K562 (cell line): ENCODE data around the gene ABHD14A. TPM values are rescaled to one million over a fixed set of nuclear protein-coding genes. Genes with fewer than 3 reads are reported as not detected.
A peak's percentile ranks its signal among the peaks of the same experiment; 100 is the strongest.

ENCODE experiments used
- BRD4 ChIP-seq: fragments of 200-600 bp; sonication (generic); IDR thresholded peaks from 2 replicates; pipeline ENCODE4 v1.6.1; 2017; ENCODE audit warnings: inconsistent platforms
- CTCFL ChIP-seq: IDR thresholded peaks from 2 replicates; pipeline ENCODE4 v1.6.1; 2011; ENCODE audit warnings: borderline replicate concordance, low read depth, mild to moderate bottlenecking, moderate library complexity, low read length; ENCODE audit not compliant: insufficient read depth, poor library complexity, severe bottlenecking
- FOS ChIP-seq: IDR thresholded peaks from 3 replicates; pipeline ENCODE4 v1.6.1; 2011; ENCODE audit not compliant: insufficient read length; ENCODE audit errors: extremely low read depth
- FOXA1 ChIP-seq: fragments of 450-650 bp; IDR thresholded peaks from 2 replicates; pipeline ENCODE4 v1.6.1; 2016; ENCODE audit warnings: mild to moderate bottlenecking, borderline replicate concordance
- GABPA ChIP-seq: fragments of 200-800 bp; sonication (Bioruptor generic); conservative IDR thresholded peaks from 2 replicates; pipeline ENCODE4 v1.6.1; 2016; ENCODE audit warnings: low read depth, missing genetic modification characterization, missing compliant biosample characterization
- KLF1 ChIP-seq: fragments of 450-650 bp; IDR thresholded peaks from 2 replicates; pipeline ENCODE4 v1.6.1; 2016; ENCODE audit warnings: missing genetic modification characterization, missing compliant biosample characterization
- LARP7 ChIP-seq: fragments of 450-650 bp; IDR thresholded peaks from 2 replicates; pipeline ENCODE4 v1.6.1; 2016
- MLLT1 ChIP-seq, 2 experiments: fragments of 450-650 bp; IDR thresholded peaks; 2 replicates each; pipeline ENCODE4 v1.6.1; 2016
- MTA1 ChIP-seq: fragments of 450-650 bp; IDR thresholded peaks from 2 replicates; pipeline ENCODE4 v1.6.1; 2017; ENCODE audit warnings: borderline replicate concordance
- NR4A1 ChIP-seq, 2 experiments: fragments of 250-450 bp in 1 of 2; fragments of 450-650 bp in 1 of 2; sonication (Bioruptor Pico) in 1 of 2; IDR thresholded peaks; 2 replicates each; pipeline versions ENCODE4 v1.4.0 to v1.6.1; 2016 to 2020; ENCODE audit warnings: mild to moderate bottlenecking in 2 of 2, missing compliant biosample characterization in 1 of 2, missing genetic modification characterization in 1 of 2, moderate library complexity in 1 of 2
- PPARD ChIP-seq: fragments of 250-450 bp; sonication (Bioruptor Pico); IDR thresholded peaks from 2 replicates; pipeline ENCODE4 v1.8.0; 2022; ENCODE audit warnings: inconsistent platforms, mild to moderate bottlenecking, moderate library complexity
- SMARCA4 ChIP-seq: fragments of 450-650 bp; IDR thresholded peaks from 2 replicates; pipeline ENCODE4 v1.6.1; 2016
- SUPT5H ChIP-seq: fragments of 450-650 bp; IDR thresholded peaks from 2 replicates; pipeline ENCODE4 v1.6.1; 2016
- ZBTB40 ChIP-seq, 2 experiments: fragments of 450-650 bp in 1 of 2; sonication (generic) in 1 of 2; formaldehyde crosslinking in 1 of 2; IDR thresholded peaks; 2 replicates each; pipeline versions ENCODE4 v1.7.1 to v1.9.0; 2016 to 2022; ENCODE audit warnings: inconsistent platforms in 1 of 2, mild to moderate bottlenecking in 1 of 2, missing genetic modification reagents in 1 of 2
- ZNF384 ChIP-seq: IDR thresholded peaks from 2 replicates; pipeline ENCODE4 v1.6.1; 2012; ENCODE audit warnings: low read depth, low read length, improper control_type of control experiment
- ZSCAN29 ChIP-seq: fragments of 450-650 bp; IDR thresholded peaks from 2 replicates; pipeline ENCODE4 v1.6.1; 2017
- polyA plus RNA-seq, 8 experiments: library from polyadenylated mRNA; depleted of rRNA in 4 of 8; stranded (reverse) in 5 of 8; unstranded in 3 of 8; fragments of >200 nt; fragmentation: Nextera tagmentation in 2 of 8; fragmentation: Illumina TruSeq in 1 of 8; extraction: Ambion mirVana in 2 of 8; extraction: Trizol in 1 of 8; gene quantifications; 2 replicates each; pipeline versions ENCODE4 v1.2.1 to v1.2.3, GENCODE V29; 2011 to 2014; ENCODE audit warnings: inconsistent platforms in 1 of 8, missing spikeins in 1 of 8
- total RNA-seq, 7 experiments: library from RNA; depleted of rRNA in 6 of 7; stranded (reverse); fragments of >200 nt in 6 of 7; fragmentation: Illumina TruSeq in 2 of 7; extraction: Trizol in 2 of 7; gene quantifications; 2 replicates each; pipeline versions ENCODE4 v1.2.1 to v1.2.3, GENCODE V29; 2011 to 2021; ENCODE audit warnings: low replicate concordance in 1 of 7

The ABHD14A gene
- total and polyA plus RNA-seq, 9 of the 15 experiments (the other 6 are each of a cell fraction or from before 2014, with no cell fraction given) = 0.90 to 10.5 (median 8.3) TPM

GRCh38 chr3:51983578-51984268, 8.9 kb downstream of the ABHD14A start (continued):
- TF ChIP-seq CTCFL (no peak), MTA1 (no peak), ZSCAN29 (no peak), BRD4 (peak; percentile 27; the same call in 1 of the 2 replicates), GABPA (tag) (peak; percentile 48), MLLT1 (IDR thresholded peaks at IDR 0.05) (peak; percentile 59 to 67; a peak in 2 of 4 replicates), LARP7 (0 out of 2 replicates have a peak, but pooled peaks have one; percentile 26), FOS (no peak), ZBTB40 (IDR thresholded peaks at IDR 0.05) (peak; percentile 4; the same call in 1 of the 2 replicates), ZBTB40 (CRISPR knock-in tag; IDR thresholded peaks at IDR 0.05) (no peak), SUPT5H (peak; percentile 95), KLF1 (tag) (0 out of 2 replicates have a peak, but pooled peaks have one; percentile 8), PPARD (no peak), ZNF384 (peak; percentile 57), FOXA1 (no peak), SMARCA4 (0 out of 2 replicates have a peak, but pooled peaks have one; percentile 21), NR4A1 (CRISPR knock-in tag; IDR thresholded peaks at IDR 0.05) (no peak), NR4A1 (tag; IDR thresholded peaks at IDR 0.05) (no peak)
